ENCODE measurements around the gene SPTBN4.
"Not testable (repeated sequence)": the region's sequence is repeated elsewhere in the genome, so short reads cannot be mapped to it uniquely, and the experiment has no call there.

SPTBN4 gene

DNA sequence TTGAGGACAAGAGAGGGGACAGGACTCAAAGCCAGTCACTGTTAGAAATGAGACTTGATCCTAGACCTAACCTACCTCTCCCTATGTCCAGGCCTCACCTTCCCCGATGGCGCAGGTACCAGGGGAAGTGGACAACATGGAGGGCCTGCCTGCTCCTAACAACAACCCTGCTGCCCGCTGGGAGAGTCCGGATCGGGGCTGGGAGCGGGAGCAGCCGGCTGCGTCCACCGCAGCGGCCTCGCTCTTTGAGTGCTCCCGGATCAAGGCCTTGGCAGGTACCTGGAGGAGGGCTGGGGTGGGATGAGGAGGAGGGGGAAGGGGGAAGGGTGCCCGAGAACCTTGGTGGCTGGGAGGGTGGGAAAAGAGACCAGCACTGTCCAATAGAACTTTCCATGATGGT, 5.7 kb downstream of the SPTBN4 start:
- no peak for TF ChIP-seq ZFX (IDR thresholded peaks at IDR 0.05; ENCODE audit: borderline replicate concordance)
- TF ChIP-seq, protein P1, sequence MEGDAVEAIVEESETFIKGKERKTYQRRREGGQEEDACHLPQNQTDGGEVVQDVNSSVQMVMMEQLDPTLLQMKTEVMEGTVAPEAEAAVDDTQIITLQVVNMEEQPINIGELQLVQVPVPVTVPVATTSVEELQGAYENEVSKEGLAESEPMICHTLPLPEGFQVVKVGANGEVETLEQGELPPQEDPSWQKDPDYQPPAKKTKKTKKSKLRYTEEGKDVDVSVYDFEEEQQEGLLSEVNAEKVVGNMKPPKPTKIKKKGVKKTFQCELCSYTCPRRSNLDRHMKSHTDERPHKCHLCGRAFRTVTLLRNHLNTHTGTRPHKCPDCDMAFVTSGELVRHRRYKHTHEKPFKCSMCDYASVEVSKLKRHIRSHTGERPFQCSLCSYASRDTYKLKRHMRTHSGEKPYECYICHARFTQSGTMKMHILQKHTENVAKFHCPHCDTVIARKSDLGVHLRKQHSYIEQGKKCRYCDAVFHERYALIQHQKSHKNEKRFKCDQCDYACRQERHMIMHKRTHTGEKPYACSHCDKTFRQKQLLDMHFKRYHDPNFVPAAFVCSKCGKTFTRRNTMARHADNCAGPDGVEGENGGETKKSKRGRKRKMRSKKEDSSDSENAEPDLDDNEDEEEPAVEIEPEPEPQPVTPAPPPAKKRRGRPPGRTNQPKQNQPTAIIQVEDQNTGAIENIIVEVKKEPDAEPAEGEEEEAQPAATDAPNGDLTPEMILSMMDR (IDR thresholded peaks at IDR 0.05): no peak
- H3K27ac ChIP-seq: no peak overlapping the region

DNA sequence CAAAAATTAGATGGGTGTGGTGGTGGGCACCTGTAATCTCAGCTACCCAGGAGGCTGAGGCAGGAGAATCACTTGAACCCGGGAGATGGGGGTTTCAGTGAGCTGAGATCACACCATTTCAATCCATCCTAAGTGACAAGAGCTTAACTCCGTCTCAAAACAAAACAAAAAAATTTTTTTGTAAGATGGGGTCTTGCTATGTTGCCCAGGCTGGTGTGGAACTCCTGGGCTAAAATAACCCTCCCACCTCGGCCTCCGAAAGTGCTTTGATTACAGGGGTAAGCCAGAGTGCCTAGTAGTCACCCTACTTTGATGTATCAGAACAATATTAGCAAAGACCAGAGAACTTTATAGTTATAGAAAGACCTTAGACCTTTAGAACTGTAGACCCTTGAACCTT, 7.9 kb downstream of the SPTBN4 start:
- H3K27ac ChIP-seq: no peak overlapping the region

DNA sequence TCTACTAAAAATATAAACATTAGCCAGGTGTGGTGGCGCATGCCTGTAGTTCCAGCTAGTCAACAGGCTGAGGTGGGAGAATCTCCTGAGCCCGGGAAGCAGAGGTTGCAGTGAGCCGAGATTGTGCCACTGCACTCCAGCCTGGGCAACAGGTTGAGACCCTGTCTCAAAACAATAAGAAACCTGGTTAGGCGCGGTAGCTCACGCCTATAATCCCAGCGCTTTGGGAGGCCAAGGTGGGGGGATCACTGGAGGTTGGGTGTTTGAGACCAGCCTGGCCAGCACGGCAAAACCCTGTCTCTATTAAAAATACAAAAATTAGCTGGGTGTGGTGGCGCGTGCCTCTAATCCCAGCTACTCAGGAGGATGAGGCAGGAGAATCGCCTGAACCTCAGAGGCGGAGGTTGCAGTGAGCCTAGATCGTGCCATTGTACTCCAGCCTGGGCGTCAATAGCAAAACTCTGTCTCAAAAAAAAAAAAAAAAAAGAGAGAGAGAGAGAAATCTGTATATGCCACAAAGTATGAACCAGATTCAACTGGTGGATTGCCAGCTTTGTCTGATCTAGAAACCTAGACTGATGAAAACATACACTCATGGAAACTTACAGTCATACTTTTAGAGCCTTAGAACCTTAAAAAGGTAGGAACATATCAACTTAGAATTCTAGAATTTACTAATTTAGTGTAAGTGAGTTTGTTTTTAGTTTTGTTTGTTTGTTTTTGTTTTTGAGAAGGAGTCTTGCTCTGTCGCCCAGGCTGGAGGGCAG, 9.3 kb downstream of the SPTBN4 start:
- not testable (repeated sequence) for H3K27ac ChIP-seq

More for the DNA sequence above, 7.9 kb downstream of the SPTBN4 start:
- TF ChIP-seq, protein P1 (IDR thresholded peaks at IDR 0.05): no peak
- TF ChIP-seq ZFX (IDR thresholded peaks at IDR 0.05; ENCODE audit: borderline replicate concordance): no peak

DNA sequence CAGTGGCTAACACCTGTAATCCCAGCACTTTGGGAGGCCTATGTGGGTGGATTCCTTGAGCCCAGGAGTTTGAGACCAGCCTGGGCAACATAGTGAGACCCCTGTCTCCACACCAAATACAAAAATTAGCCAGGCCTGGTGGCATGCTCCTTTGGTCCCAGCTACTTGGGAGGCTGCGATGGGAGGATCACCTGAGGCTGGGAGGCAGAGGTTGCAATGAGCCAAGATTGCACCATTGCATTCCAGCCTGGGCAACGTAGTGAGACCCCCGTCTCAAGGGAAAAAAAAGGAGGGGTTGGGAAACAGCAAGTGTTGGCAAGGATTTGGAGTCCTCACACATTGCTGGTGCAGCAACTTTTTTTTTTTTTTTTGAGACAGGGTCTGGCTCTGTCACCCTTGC, 19.2 kb downstream of the SPTBN4 start:
- no peak for TF ChIP-seq ZFX (IDR thresholded peaks at IDR 0.05; ENCODE audit: borderline replicate concordance)
- TF ChIP-seq, protein P1 (IDR thresholded peaks at IDR 0.05): no peak
- no peak overlapping the region for H3K27ac ChIP-seq

DNA sequence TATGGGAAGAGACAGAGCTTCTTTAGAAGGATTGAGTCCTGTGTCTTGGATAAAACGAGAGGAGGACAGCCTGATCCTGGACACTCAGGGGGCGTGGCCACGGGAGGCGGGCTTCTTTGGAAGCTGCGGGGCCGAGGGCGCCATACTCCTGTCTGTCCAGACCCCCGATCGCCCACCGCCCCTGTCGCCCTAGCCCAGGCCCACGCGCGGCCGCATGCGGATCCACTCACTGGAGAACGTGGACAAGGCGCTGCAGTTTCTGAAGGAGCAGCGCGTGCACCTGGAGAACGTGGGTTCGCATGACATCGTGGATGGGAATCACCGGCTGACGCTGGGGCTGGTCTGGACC, 23.1 kb downstream of the SPTBN4 start:
- TF ChIP-seq, protein P1 (IDR thresholded peaks at IDR 0.05): no peak
- no peak for TF ChIP-seq ZFX (IDR thresholded peaks at IDR 0.05; ENCODE audit: borderline replicate concordance)
- peak overlapping the region; percentile 57 for H3K27ac ChIP-seq

DNA sequence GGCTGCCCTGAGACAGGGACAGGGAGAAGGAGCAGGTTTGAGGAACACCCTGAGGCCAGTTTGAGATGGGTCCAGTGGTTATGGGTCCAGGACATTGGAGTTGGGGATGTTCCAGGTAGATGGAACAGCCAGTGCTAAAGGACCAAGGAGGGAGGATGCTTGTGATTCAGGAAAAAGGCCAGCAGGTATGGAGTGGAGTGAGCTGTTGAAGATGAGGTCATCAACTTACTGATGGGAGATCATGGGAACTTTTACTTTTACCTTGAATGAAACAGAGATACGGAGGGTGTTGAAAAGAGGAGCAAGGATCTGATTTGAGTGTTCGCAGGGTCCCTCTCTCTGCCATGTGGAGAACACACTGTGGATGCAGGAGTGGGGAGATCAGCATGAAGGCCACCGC, 25.5 kb downstream of the SPTBN4 start:
- H3K27ac ChIP-seq: no peak overlapping the region
- TF ChIP-seq, protein P1 (IDR thresholded peaks at IDR 0.05): no peak
- no peak for TF ChIP-seq ZFX (IDR thresholded peaks at IDR 0.05; ENCODE audit: borderline replicate concordance)

DNA sequence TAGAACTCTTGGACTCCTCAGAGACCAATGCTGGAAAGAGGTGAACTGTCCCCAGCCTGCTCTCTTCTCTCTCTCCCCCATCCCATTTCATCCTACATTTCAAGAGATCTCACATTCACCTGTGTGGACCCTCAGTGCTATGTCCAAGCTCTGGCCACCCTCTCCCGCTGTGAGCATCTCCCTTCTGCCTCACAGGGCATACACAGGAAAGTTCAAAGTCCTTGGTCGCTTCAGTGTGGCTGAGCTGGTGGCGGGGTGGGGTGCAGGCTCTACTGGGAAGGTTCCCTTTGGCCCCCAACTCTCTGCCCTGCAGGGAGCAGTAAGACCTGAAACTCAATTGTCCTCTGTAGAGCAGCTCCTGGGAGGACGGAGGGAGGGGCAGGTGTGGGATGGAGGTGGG, 27.0 kb downstream of the SPTBN4 start:
- TF ChIP-seq, protein P1 (IDR thresholded peaks at IDR 0.05): no peak
- no peak for TF ChIP-seq ZFX (IDR thresholded peaks at IDR 0.05; ENCODE audit: borderline replicate concordance)
- no peak overlapping the region for H3K27ac ChIP-seq
